Ovary (tissue), 3 donors: ENCODE results near the gene UBXN4.
"Not testable (repeated sequence)": the region's sequence is repeated elsewhere in the genome, so short reads cannot be mapped to it uniquely, and the experiment has no call there.

Experiments
- CTCF ChIP-seq, 3 donors: fragments of 450-650 bp in 2 of 3; fragments of 200-600 bp in 1 of 3; IDR thresholded peaks; one replicate each; pipeline versions ENCODE4 v1.5.1 to v1.8.0; 2016 to 2022; ENCODE audit warnings: antibody characterized with exemption in 3 of 3, mild to moderate bottlenecking in 1 of 3
- POLR2A ChIP-seq: fragments of 450-650 bp; IDR thresholded peaks from one replicate; pipeline ENCODE4 v1.6.1; 2017; ENCODE audit warnings: antibody characterized with exemption, mild to moderate bottlenecking, moderate library complexity
- donor health status: DM: no; HTN: no; CAD: no.

DNA sequence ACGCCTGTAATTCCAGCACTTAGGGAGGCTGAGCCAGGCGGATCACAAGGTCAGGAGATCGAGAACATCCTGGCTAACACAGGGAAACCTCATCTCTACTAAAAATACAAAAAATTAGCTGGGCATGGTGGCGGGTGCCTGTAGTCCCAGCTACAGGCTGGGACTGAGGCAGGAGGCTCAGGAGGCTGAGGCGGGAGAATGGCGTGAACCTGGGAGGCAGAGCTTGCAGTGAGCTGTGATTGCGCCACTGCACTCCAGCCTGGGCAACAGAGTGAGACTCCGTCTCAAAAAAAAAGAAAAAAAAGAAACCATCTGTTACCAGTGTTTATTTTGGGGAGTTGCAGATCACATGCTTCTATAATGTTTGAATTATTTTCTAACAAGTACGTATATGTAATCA, 26.6 kb upstream of the UBXN4 start:
- not testable (repeated sequence) for TF ChIP-seq CTCF (IDR thresholded peaks at IDR 0.05); POLR2A
